COLO829 (cell line): Measurements from ENCODE around the gene SAXO2.
"Not testable (repeated sequence)": the region's sequence is repeated elsewhere in the genome, so short reads cannot be mapped to it uniquely, and the experiment has no call there.

Experiments used
- DNase-seq: peaks from one replicate; pipeline ENCODE4 v3.0.0; 2012; ENCODE audit warnings: low spot score

Gene SAXO2

GRCh38 chr15:82333603-82334553, 71.3 kb downstream of the SAXO2 start:
- not testable (repeated sequence) for DNase-seq
